ENCODE results near the gene VPS35L. TPM values are rescaled to one million over a fixed set of nuclear protein-coding genes. Genes with fewer than 3 reads are reported as not detected.

The VPS35L gene
- total and polyA plus RNA-seq, 4 donors, result 27.4 to 65.4 (median 47.1) TPM

GRCh38 chr16:19524616-19525384 is 30.7 kb upstream of the VPS35L start:
- Histone ChIP-seq H3K9ac (ENCODE audit: insufficient read depth in 1 of 2, low read length in 2 of 2) (peak overlapping the region; percentile 59 to 75), H3K9me3 (ENCODE audit: control insufficient read depth in 4 of 4, insufficient read depth in 3 of 4, low read length in 3 of 4) (no peaks in the 10 kb centered on the region), H3K27ac (ENCODE audit: low read depth in 1 of 2, low read length in 1 of 2) (peak overlapping the region in 1 of 2 donors; percentile 81), H3K4me1 (ENCODE audit: control insufficient read depth in 5 of 5, insufficient read depth in 5 of 5, low read length in 5 of 5) (peaks cover 0 to 40% (median 13%) of the 10 kb centered on the region in 5 donors), H3K27me3 (ENCODE audit: control insufficient read depth in 3 of 3, insufficient read depth in 3 of 3, low read length in 2 of 3) (no peaks in the 10 kb centered on the region), H3K4me3 (peak overlapping the region; percentile 93), H3K36me3 (ENCODE audit: control insufficient read depth in 4 of 4, insufficient read depth in 4 of 4, low read length in 4 of 4) (peaks cover 4 to 14% (median 6%) of the 10 kb centered on the region in 4 donors)
- peak; percentile 28 to 57 (median 29) for DNase-seq
- ATAC-seq (ENCODE audit: insufficient read depth, low FRiP score), result no peak
- 6 to 22% methylated on average over 19 of the region's 19 CpGs for WGBS, 2 donors
- no peak for TF ChIP-seq CTCF (IDR thresholded peaks at IDR 0.05; ENCODE audit: control extremely low read depth, extremely low read depth)

GRCh38 chr16:19525385-19525723 is 30.1 kb upstream of the VPS35L start:
- WGBS, 2 donors, result 88 to 90% methylated on average over 2 of the region's 2 CpGs
- DNase-seq, result no peak
- Histone ChIP-seq H3K4me1 (ENCODE audit: control insufficient read depth in 5 of 5, insufficient read depth in 5 of 5, low read length in 5 of 5) (peaks cover 0 to 34% (median 10%) of the 10 kb centered on the region in 5 donors), H3K27me3 (ENCODE audit: control insufficient read depth in 3 of 3, insufficient read depth in 3 of 3, low read length in 2 of 3) (no peaks in the 10 kb centered on the region), H3K4me3 (no peak overlapping the region), H3K9ac (ENCODE audit: insufficient read depth in 1 of 2, low read length in 2 of 2) (peak overlapping the region in 1 of 2 donors; percentile 75), H3K36me3 (ENCODE audit: control insufficient read depth in 4 of 4, insufficient read depth in 4 of 4, low read length in 4 of 4) (peaks cover 4 to 14% (median 8%) of the 10 kb centered on the region in 4 donors), H3K9me3 (ENCODE audit: control insufficient read depth in 4 of 4, insufficient read depth in 3 of 4, low read length in 3 of 4) (no peaks in the 10 kb centered on the region), H3K27ac (ENCODE audit: low read depth in 1 of 2, low read length in 1 of 2) (no peak overlapping the region)
- TF ChIP-seq CTCF (IDR thresholded peaks at IDR 0.05; ENCODE audit: control extremely low read depth, extremely low read depth), result no peak
- ATAC-seq (ENCODE audit: insufficient read depth, low FRiP score), result no peak

DNA sequence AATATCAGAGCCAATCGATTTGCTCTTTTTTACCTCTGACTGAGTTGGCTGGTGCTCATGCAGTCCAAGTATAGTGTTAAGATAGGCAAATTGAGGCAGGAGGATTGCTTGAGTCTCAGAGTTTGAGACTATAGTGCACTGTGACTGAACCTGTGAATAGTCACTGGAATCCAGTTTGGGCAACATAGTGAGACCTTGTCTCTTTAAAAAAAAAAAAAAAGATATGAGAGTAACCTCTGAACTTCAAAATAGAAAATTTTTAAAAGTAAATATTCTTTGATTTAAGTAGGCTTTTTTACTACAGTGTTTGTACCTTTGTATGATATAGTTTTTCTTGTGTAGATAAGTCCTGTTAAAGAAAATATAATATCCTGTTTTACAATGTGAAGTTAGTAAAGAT is 28.3 kb upstream of the VPS35L start:
- 94 to 98% methylated on average over 1 of the region's 1 CpG for WGBS, 2 donors
- ATAC-seq (ENCODE audit: insufficient read depth, low FRiP score) (no peak), DNase-seq (no peak)
- no peak overlapping the region for H3K4me3 ChIP-seq
- no peaks in the 10 kb centered on the region for H3K9me3 ChIP-seq (ENCODE audit: control insufficient read depth in 4 of 4, insufficient read depth in 3 of 4, low read length in 3 of 4)
- H3K27ac ChIP-seq (ENCODE audit: low read depth in 1 of 2, low read length in 1 of 2), result no peak overlapping the region
- peaks cover 4 to 19% (median 8%) of the 10 kb centered on the region in 4 donors for H3K36me3 ChIP-seq (ENCODE audit: control insufficient read depth in 4 of 4, insufficient read depth in 4 of 4, low read length in 4 of 4)
- TF ChIP-seq CTCF (IDR thresholded peaks at IDR 0.05; ENCODE audit: control extremely low read depth, extremely low read depth), result no peak
- no peaks in the 10 kb centered on the region for H3K27me3 ChIP-seq (ENCODE audit: control insufficient read depth in 3 of 3, insufficient read depth in 3 of 3, low read length in 2 of 3)
- peaks cover 0 to 23% (median 4%) of the 10 kb centered on the region in 5 donors for H3K4me1 ChIP-seq (ENCODE audit: control insufficient read depth in 5 of 5, insufficient read depth in 5 of 5, low read length in 5 of 5)
- no peak overlapping the region for H3K9ac ChIP-seq (ENCODE audit: insufficient read depth in 1 of 2, low read length in 2 of 2)
